Astrocyte of the spinal cord (primary cell): ENCODE measurements around the gene RNASEH2A.
A peak's percentile ranks its signal among the peaks of the same experiment; 100 is the strongest.
"Not testable (repeated sequence)": the region's sequence is repeated elsewhere in the genome, so short reads cannot be mapped to it uniquely, and the experiment has no call there.

Experiments
- DNase-seq: peaks from one replicate; pipeline ENCODE4 v3.0.0; 2011; ENCODE audit warnings: low read depth, low spot score
- H3K4me3 ChIP-seq: 2 replicates; pipeline ENCODE4 v1.5.1; 2011; ENCODE audit warnings: low read depth, mild to moderate bottlenecking, low read length, moderate library complexity
- CTCF ChIP-seq: IDR thresholded peaks from 2 replicates; pipeline ENCODE4 v1.5.1; 2012; ENCODE audit warnings: low read depth, mild to moderate bottlenecking, low read length, inconsistent platforms
- in situ Hi-C: cut with HindIII; loops from 2 replicates; pipeline ENCODE4 v1.10.0; 2017; ENCODE audit warnings: low sequenced_read_pairs

RNASEH2A gene

GRCh38 chr19:12792853-12793289 lies 13.5 kb upstream of the RNASEH2A start:
- in situ Hi-C loops, result no loop called here
- no peak for DNase-seq
- peak overlapping the region; percentile 99 for H3K4me3 ChIP-seq
- no peak for TF ChIP-seq CTCF

GRCh38 chr19:12793290-12794195 lies 12.8 kb upstream of the RNASEH2A start:
- peak overlapping the region; percentile 99 for H3K4me3 ChIP-seq
- TF ChIP-seq CTCF, result no peak
- peak; percentile 96 for DNase-seq
- in situ Hi-C loops, result no loop called here

- H3K4me3 ChIP-seq, result peak overlapping the region; percentile 99
- peak; percentile 64 for DNase-seq
- in situ Hi-C loops, result no loop called here
- TF ChIP-seq CTCF, result no peak
Observed at GRCh38 chr19:12794196-12794941, 12.0 kb upstream of the RNASEH2A start.

- no peak for DNase-seq
- H3K4me3 ChIP-seq, result no peak overlapping the region
- no peak for TF ChIP-seq CTCF
- in situ Hi-C loops, result no loop called here
Observed at GRCh38 chr19:12794971-12795381, 11.4 kb upstream of the RNASEH2A start.

DNA sequence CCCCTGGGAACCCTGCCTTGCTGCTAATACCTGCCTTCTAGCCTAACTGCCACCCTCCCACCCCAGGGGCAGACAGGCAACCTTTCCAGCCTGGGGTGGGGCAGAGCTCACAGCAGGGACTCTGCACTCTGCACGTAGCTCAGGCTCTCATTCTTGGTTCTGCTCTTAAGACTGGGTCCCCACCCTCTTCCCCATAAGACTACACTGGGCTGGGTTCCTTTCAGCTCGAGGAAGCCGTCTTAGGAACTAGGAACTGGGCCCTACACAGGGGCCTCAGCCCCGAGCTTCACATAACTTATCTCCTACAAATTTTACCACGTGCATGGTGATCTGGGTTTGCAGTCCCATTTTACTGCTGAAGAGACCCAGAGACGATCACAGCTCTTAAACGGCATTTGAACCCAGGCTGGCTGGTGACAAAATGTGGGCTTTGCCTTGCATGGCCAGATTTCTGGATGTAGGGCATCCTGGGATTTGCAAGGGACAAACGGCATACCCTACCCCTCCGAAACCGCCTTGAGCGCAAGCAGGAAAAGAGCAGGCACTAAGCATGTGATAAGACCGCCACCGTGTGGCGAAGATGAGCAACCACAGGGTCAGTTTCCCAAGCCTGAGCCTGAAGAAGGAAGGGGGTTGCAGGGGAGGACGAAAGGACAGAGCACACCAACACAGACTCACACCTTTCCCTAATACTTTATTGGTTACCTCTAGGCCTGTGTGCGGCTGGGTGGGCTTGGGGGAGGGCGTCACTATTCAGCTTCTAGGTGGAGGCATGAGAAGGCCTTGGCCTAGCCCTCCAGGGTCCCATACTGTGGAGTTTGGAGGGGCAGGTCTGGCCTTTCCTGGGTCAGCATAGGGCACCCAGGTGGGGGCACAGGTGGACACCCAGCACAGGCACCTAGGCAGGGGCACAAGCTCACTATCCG lies 10.0 kb upstream of the RNASEH2A start:
- peak; percentile 83 for DNase-seq
- no peak overlapping the region for H3K4me3 ChIP-seq
- in situ Hi-C loops, result no loop called here
- TF ChIP-seq CTCF, result peak; percentile 85

DNA sequence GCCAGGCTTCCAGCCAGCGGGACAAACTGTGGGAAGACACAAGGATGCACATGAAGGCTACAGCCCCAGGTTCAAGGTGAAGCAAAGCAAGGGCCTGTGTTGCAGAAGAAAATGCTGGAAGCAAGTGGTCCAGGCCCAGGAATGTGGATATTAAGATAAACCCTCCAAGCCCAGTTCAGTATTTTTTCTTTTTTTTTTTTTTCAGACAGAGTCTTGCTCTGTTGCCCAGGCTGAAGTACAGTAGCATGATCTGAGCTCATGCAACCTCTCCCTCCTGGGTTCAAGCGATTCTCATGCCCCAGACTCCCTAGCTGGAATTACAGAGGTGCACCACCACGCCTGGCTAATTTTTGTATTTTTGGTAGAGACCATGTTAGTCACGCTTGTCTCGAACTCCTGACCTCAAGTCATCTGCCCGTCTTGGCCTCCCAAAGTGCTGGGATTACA lies 9.2 kb upstream of the RNASEH2A start:
- in situ Hi-C loops, result no loop called here
- TF ChIP-seq CTCF, result no peak
- no peak for DNase-seq
- no peak overlapping the region for H3K4me3 ChIP-seq

- in situ Hi-C loops, H3K4me3 ChIP-seq, DNase-seq: not testable (repeated sequence)
Observed at GRCh38 chr19:12797607-12798006, 8.8 kb upstream of the RNASEH2A start.
